Measurements from ENCODE around the gene EEA1.
"Not testable (repeated sequence)": the region's sequence is repeated elsewhere in the genome, so short reads cannot be mapped to it uniquely, and the experiment has no call there.

Gene EEA1

DNA sequence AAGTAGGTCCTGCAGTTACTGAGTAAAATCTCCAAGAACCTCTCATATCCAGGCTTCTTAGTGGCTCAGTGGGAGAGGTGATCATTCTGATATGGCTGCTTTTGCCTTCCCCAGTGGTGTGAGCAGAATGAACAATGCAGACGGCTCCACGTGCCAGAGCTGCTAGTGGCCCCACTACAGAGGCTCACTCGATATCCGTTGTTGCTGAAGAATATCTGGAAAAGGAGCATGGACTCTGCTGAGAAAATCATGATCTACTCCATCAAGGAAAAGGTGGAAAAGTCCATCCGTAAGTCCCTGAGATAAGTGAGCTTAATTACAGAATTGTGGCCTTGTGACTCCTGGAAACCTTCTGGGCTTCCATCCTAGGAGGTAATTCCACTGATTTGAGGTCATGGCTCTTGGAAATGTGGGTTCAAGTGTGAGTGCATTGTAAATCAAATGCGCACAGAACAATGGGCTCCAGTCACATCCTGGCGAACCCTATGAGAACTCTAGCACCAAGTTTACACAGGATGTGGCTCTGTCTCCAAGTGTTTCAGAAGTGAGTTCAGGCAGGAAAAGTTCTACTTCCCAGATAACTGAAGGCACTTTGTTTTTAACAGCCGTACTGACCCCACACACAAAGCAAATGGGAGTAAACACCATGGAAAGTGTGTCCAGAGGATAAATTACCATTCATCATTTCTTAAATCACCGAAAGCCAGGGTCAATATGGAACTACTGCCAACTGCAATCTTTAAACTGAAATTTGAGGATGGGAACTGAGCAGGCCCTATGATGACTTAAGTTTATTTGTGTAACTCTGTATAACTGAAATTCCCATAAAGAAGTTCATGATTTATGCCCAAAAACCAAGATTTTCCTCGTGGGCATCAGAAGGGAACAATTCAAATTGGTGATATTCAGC is 174.9 kb downstream of the EEA1 start:
- DNase-seq (ENCODE audit: low read depth in 1 of 2, low spot score in 1 of 2), result no peak

DNA sequence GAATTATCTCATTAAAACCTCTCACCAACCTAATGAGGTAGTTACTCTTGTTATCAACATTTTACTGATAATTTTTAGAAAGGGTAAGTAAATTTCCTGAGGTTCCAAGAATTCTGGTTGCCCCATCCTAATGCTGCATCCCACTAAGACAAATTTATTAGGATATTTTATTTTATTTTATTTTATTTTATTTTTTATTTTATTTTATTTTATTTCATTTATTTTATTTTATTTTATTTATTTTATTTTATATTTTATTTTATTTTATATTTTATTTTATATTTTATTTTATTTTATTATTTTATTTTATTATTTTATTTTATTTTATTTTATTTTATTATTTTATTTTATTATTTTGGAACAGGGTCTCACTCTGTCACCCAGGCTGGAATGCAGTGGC is 179.4 kb downstream of the EEA1 start:
- DNase-seq (ENCODE audit: low read depth in 1 of 2, low spot score in 1 of 2), result not testable (repeated sequence)

- no peak for DNase-seq (ENCODE audit: low read depth in 1 of 2, low spot score in 1 of 2)
Measured at GRCh38 chr12:92747151-92747550, 181.9 kb downstream of the EEA1 start.

- DNase-seq (ENCODE audit: low read depth in 1 of 2, low spot score in 1 of 2), result no peak
Measured at GRCh38 chr12:92745856-92746550, 183.1 kb downstream of the EEA1 start.

DNA sequence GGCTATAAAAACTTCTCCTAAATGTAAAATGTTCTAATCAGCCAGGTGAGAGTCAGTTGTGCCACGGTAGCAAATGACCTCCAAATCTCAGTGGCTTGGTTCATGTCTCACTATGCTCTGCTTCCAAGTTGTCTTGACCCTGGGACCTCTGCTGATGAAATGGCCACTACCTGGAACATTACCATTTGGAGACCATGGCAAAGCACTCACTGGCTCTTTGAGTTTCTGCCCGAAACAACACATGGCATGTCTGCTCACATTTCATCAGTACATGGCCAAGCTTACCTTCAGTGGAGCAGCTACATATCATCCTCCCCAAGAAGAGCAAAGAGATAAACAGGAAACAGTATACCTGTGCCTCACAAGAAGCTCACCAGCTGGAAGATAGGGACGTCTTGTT is 186.1 kb downstream of the EEA1 start:
- DNase-seq (ENCODE audit: low read depth in 1 of 2, low spot score in 1 of 2), result no peak

DNA sequence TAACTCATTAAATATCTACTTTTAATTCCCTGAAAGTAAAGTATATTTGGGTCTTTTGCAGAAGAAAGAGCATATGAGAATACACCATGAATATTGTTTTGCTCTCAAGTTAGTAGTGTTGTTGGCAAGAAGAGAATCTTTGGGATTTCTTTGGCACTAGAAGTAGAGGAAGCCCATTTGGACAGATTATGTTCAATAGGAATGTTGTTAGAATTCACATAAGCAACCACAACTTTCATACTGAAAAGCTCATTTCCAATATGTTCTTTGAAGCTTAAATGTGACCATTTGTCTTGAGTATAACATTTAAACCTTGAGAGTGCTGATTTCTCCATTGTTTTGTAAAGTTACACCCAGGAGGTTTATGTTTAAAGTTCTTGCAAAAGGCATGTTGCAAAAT is 188.7 kb downstream of the EEA1 start:
- no peak for DNase-seq (ENCODE audit: low read depth in 1 of 2, low spot score in 1 of 2)

DNA sequence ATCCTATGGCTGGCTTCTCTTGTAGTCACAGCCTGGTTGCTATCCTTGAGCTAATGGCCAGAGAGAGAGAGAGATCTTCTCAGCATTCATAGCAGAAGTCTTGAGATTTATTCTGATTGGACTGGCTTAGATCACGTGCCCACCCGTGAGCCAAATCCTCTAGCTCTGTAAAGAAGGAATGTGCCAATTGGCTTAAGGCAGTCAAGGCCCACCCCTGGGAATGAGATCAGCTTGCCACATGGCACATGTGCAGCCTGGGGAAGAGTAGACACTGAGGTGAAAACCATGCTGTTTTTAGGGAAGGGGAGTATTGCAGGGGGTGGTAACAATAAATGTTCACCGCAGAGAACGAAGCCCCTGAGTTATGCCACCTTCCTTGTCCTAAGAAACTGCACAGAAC is 190.0 kb downstream of the EEA1 start:
- DNase-seq (ENCODE audit: low read depth in 1 of 2, low spot score in 1 of 2), result no peak

- DNase-seq (ENCODE audit: low read depth in 1 of 2, low spot score in 1 of 2), result no peak
Measured at GRCh38 chr12:92737855-92738850, 190.9 kb downstream of the EEA1 start.

GRCh38 chr12:92736605-92737004 is 192.5 kb downstream of the EEA1 start:
- no peak for DNase-seq (ENCODE audit: low read depth in 1 of 2, low spot score in 1 of 2)

DNA sequence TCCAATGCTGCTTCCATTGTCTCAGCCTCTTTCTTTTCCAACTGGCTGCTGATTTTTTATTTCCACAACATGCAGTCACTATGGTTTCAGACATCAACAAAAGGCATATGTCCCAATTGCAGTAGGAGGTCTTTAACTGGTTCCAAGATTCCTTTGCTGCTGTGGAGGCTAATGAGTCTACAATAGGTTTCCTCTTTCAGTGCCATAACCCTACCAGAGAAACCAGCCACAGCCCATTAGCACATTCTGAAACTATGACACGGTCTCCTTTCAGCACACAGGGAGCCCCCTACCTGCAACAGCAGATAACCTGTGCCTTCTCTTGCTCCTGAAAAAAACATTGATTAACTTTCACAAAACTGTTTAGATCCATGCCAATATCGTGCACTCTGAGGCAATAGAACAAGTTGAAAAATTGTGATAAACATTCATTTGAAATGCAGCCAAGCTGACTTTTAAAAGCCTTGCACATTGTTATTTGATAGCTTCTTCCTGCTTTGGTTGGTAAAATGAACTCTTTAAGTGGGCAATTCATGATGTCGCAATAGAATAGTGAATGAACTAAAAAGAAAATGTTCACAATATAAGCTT is 193.9 kb downstream of the EEA1 start:
- no peak for DNase-seq (ENCODE audit: low read depth in 1 of 2, low spot score in 1 of 2)

DNA sequence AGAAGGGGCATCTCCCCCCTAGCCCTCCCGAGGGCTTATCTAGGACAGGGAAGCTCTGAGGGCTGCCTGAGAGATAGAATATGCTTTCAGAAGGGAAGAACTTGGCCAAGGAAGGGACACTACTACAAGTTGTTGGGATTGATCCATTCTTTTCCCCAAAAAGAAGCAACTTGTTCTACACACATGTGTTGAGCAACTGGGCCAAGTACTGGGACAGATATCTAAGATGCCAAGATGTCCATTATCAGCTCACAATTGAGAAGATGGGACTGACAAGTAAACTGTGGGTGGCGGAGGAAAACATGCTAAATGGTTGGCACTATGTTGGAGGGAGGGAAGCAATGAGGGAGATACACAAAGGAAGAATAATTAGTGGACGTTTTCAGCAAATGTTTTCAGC is 195.4 kb downstream of the EEA1 start:
- no peak for DNase-seq (ENCODE audit: low read depth in 1 of 2, low spot score in 1 of 2)

DNA sequence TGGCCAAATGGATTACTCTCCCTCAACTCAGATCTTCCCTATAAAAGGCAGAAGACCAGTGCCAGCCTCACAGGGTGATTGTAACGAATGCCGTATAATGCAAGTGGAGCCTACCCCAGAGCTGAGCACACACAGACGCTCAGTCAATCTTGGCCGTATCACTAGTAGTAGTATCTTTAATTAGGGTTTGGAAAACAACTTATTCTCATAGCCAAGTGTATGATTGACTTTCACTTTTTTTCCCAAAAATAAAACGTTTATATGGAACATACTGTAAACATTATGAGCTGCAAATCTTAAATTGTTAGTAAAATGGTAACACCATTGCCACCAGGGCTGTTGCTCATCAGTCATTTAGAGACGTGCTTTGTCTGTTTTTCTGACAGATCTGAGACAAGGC is 195.9 kb downstream of the EEA1 start:
- no peak for DNase-seq (ENCODE audit: low read depth in 1 of 2, low spot score in 1 of 2)

- no peak for DNase-seq (ENCODE audit: low read depth in 1 of 2, low spot score in 1 of 2)
Measured at GRCh38 chr12:92732716-92733115, 196.4 kb downstream of the EEA1 start.

DNA sequence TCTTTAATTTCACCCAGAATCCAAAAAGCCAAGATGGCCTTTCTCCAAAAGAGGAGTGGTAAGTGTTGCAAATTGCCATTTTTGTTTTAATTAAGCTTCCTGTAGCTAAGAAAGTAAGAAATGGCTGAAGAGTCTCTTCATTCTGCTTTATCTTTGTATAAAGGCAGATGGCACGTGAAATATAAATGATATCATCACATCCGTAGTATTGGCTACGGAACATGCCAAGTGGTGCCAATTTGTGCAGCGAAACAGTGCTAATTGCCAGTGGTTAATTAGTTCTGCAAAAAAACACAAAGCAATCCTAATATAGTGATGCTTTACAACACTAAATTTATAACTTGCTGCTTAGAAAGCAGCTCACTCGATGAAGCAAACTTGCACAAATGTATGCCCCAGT is 196.9 kb downstream of the EEA1 start:
- DNase-seq (ENCODE audit: low read depth in 1 of 2, low spot score in 1 of 2), result no peak

GRCh38 chr12:92730758-92731157 is 198.3 kb downstream of the EEA1 start:
- no peak for DNase-seq (ENCODE audit: low read depth in 1 of 2, low spot score in 1 of 2)

- no peak for DNase-seq (ENCODE audit: low read depth in 1 of 2, low spot score in 1 of 2)
Measured at GRCh38 chr12:92729773-92730305, 199.3 kb downstream of the EEA1 start.

GRCh38 chr12:92726850-92727249 is 202.2 kb downstream of the EEA1 start:
- no peak for DNase-seq (ENCODE audit: low read depth in 1 of 2, low spot score in 1 of 2)

- DNase-seq (ENCODE audit: low read depth in 1 of 2, low spot score in 1 of 2), result no peak
Measured at GRCh38 chr12:92722897-92723296, 206.2 kb downstream of the EEA1 start.

DNA sequence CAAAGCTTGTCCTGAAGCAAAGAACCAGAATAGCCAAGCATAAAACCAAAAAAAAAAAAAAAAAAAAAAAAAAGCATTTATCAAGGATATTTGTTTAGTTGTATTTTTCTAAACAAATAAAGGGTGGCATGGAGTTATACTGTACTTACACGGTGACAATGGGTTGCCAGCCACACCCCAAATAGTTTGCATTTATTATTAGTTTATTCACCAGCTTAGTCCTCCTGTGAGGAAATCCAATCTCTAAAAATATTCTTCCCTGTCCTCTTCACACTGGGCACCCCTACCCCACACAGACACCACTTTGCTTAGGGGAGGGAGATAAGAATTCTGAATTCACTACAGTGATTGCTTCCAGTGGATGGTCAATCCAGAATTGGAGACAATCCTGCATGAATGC is 207.4 kb downstream of the EEA1 start:
- DNase-seq (ENCODE audit: low read depth in 1 of 2, low spot score in 1 of 2), result no peak

- no peak for DNase-seq (ENCODE audit: low read depth in 1 of 2, low spot score in 1 of 2)
Measured at GRCh38 chr12:92721130-92721529, 208.0 kb downstream of the EEA1 start.

All from stimulated activated CD4-positive, alpha-beta T cell treated with anti-CD3 and anti-CD28 coated beads, Interleukin-15, amount 100 ng/mL, for 1 hour (primary cell).